IPS-18c (cell line): ENCODE measurements around the gene CS.
A peak's percentile ranks its signal among the peaks of the same experiment; 100 is the strongest.

Experiments
- H3K4me3 ChIP-seq: 2 replicates; pipeline ENCODE4 v1.7.0; 2013; ENCODE audit warnings: low read depth, mild to moderate bottlenecking, low read length, moderate library complexity; ENCODE audit not compliant: insufficient read depth
- H3K9me3 ChIP-seq: one replicate; pipeline ENCODE4 v1.6.1; 2013; ENCODE audit warnings: mild to moderate bottlenecking, low read length, moderate library complexity; ENCODE audit not compliant: control insufficient read depth, insufficient read depth

CS gene

DNA sequence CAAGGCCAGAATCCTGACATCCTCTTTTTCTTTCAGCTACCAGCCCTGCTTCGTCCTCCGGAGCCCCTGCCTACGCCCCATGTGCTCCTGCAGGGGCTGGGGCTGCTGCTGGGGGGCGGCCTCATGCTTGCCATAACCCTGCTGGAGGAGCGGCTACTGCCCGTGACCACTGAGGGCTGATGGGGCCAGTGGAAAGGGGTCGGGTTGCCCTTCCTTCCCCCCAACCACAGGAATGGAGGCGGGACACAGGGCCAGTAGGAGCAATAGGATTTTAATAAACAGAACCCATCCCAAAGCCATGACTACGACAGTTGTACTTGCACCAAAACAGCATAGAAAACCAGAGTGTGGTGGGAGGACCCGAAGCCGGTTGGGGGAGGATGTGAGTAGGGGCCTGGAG is 62.6 kb downstream of the CS start:
- H3K4me3 ChIP-seq: no peak overlapping the region
- no peaks in the 10 kb centered on the region for H3K9me3 ChIP-seq

DNA sequence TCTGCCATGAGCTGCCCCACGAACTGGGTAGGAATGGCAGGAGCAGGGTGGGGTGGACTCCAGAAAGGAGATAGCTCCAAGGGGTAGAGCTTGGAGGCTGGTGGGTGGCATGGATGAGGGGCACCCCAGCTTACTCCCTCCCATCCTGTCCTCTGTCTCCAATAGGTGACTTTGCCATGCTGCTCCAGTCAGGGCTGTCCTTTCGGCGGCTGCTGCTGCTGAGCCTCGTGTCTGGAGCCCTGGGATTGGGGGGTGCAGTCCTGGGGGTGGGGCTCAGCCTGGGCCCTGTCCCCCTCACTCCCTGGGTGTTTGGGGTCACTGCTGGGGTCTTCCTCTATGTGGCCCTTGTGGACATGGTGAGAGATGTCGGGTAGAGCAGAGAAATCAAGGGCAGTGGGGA is 63.1 kb downstream of the CS start:
- H3K9me3 ChIP-seq: no peaks in the 10 kb centered on the region

DNA sequence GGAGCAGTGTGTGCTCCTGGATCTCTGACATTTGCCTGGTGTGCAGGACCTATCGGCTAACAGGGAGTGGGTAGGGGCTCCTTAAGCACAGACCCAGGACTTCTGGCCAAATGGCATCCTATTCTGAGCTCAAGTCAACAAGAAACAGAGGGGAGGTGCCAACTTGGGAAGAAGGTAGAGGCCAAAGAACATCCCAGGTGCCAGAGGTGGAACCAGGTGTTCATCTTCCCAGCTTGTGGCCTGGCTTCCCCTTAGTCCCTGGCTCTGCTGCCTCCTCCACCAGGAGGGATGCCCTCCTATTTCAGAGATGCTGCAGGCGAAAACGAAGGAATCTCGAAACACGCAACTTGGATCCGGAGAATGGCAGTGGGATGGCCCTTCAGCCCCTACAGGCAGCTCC is 64.0 kb downstream of the CS start:
- Histone ChIP-seq H3K4me3 (no peak overlapping the region), H3K9me3 (no peaks in the 10 kb centered on the region)

More for the DNA sequence above, 63.1 kb downstream of the CS start:
- H3K4me3 ChIP-seq: no peak overlapping the region

DNA sequence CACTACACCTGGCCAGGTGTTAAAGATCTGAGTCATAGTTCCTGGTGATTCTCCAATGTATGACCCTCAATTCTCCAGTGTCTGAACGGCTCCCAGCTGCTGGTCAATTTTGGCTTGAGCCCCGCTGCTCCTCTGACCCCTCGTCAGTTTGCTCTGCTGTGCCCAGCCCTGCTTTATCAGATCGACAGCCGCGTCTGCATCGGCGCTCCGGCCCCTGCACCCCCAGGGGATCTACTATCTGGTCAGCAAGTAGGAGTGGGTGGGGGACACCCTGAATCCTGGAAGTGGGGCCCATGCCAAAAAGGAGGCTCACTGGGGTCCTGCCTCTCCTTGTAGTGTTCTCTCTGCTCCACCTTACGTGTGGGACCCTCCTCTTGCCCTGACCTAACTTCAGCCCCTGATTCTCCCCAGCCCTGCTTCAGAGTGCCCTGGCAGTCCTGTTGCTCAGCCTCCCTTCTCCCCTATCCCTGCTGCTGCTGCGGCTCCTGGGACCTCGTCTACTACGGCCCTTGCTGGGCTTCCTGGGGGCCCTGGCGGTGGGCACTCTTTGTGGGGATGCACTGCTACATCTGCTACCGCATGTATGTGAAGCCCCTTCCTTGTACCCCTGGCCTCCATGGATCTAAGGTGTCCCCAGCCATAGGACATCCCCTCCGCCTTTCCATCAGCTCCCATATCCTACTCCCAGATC is 65.2 kb downstream of the CS start:
- Histone ChIP-seq H3K4me3 (no peak overlapping the region), H3K9me3 (no peaks in the 10 kb centered on the region)

DNA sequence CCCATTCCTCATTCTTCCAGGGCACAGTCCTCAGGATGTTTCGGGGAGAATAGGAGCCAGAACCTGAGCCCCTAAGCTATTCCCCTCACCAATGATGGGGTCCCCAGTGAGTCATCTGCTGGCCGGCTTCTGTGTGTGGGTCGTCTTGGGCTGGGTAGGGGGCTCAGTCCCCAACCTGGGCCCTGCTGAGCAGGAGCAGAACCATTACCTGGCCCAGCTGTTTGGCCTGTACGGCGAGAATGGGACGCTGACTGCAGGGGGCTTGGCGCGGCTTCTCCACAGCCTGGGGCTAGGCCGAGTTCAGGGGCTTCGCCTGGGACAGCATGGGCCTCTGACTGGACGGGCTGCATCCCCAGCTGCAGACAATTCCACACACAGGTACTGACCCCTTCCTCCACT is 68.9 kb downstream of the CS start:
- H3K9me3 ChIP-seq: no peaks in the 10 kb centered on the region
- no peak overlapping the region for H3K4me3 ChIP-seq

DNA sequence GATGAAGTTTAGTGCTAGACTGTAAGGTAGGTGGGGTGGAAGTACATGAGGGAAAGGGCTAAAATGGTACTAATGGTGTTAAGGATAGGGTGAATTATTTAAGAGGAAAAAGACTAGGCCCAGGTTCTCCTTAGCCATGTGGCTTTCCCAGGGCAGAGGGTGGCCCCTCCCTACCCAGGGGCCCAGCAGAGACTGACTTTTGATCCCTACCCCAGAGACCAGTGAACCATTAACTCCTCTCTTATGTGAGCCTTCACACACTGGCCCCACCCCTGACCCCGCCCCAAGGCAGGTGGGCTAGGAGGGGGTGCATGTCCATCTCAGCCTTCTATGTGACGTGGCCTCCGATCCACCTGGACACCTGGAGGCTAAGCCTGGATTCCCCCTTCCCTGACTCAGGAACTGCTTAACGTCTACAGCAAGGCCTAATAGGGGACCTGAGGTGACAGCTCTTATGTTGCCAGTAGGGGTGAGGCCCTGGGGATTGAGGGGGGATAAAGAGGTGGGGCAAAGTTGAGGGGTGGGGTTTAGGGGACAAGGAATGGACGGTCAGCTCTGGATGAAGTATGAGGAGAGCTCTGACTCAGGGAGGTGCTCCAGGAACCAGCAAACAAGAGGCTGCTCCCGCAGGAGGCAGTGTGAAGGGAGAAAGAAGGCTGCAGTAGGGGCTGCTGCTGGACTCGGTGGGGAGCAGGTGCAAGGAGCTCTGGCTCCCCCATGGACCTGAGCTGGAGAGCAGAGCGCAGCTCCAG is 69.5 kb downstream of the CS start:
- Histone ChIP-seq H3K9me3 (no peaks in the 10 kb centered on the region), H3K4me3 (no peak overlapping the region)

DNA sequence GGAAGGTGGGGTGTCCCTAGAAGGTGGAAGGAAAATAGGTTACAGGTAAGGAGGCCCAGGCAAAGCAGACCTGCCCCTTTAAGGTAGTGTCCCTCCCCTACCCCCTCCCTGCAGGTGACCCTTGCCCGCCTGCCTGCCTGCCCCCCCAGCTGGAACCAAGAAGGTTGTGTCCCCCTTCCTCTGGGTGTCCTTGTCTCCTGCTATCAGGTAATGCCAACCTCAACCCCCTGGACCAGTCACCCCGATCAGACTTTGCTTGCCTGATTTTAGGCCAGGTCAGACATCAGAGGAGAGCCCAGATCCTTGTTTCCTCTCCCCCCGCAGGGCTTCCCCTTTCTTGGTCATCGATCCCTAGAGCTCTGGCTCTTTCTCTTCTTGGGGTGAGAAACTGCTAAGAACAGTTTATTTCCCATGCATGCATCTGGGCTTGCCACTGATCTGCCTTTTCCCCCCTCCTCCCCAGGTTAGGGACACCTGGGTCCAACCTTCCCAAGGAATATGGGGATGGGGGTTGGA is 70.2 kb downstream of the CS start, which contains the start of gene SLC39A5:
TSS of gene SLC39A5 (plus strand) at position 136 of the 516 bp plus-strand sequence. CDS start 1,224 bp downstream, outside the sequence.
- no peak within 1 kb of the TSS for H3K4me3 ChIP-seq

DNA sequence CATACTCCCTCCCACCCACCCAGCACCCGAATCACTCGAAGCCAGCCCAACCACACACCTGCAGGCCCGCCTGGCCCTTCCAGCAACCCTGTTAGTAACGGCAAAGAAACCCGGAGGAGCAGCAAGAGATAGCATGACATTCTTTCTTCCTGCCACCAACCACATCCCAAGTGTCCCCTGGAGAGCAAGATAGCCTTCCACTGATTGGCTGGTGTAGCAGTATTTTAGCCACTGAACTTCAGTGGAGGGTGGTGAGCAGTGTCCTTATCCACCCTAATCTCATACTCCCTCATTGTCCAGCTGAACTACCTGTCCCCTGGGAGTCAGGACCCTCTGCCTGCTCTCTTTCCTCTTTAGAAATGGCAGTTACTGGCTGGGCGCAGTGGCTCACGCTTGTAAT is 71.0 kb downstream of the CS start:
- Histone ChIP-seq H3K9me3 (no peaks in the 10 kb centered on the region), H3K4me3 (no peak overlapping the region)

More for the DNA sequence above, 70.2 kb downstream of the CS start, which contains the start of gene SLC39A5:
- no peaks in the 10 kb centered on the region for H3K9me3 ChIP-seq

DNA sequence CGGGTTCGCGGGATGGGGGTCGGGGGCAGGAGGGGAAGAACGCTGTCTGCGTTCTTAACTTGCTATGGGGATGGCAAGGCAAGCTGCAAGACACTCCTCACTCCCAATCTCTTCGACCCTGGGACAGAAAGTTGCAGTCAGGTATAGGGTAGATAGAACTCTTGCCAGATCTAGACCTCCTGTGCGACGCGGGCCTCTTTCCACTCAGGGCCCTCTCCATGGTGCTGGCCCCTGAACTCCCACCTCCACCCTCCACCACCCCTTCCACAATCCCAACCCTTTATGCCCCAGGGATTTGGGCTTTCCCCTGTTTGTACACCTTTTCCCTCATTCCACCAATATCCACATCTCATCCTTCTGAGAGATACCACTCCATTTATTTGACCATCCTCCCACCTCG is 75.2 kb downstream of the CS start:
- peak overlapping the region; percentile 74 for H3K4me3 ChIP-seq
- H3K9me3 ChIP-seq: peaks cover 3% of the 10 kb centered on the region

DNA sequence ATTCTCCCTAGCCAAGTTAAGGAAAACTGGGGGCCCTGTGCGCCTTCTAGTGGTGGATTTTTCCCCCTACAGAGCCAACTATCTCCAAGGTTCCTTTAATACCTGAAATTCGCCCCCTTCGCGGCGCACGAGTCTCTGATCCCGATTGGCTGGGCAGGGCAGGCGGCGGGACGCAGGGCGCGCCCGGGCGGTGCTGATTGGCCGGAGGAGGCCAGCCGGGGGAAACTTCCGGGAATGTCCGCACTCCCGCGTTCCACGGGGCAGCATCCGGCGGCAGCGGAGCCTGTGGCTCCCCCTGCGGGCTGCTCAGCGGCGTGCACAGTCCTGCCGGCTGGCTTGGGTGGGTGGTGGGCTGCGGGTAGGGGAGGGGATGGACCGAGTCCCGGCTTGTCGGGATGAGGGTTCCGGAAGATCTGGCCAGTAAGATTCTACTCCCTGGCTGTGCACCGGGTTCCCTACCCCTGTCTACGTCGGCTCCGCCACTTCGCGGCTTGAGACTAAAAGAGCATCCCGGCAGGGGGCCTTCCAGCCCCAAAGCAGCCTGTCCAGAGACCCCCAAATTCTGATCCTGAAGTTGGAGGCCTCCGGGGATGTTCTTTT is 75.9 kb downstream of the CS start, which contains the start of gene NABP2:
TSS of gene NABP2 (plus strand) at position 241 of the 600 bp plus-strand sequence. CDS start 515 bp downstream, outside the sequence.
- peak within 1 kb of the TSS; percentile 74 for H3K4me3 ChIP-seq
- peaks cover 3% of the 10 kb centered on the region for H3K9me3 ChIP-seq

DNA sequence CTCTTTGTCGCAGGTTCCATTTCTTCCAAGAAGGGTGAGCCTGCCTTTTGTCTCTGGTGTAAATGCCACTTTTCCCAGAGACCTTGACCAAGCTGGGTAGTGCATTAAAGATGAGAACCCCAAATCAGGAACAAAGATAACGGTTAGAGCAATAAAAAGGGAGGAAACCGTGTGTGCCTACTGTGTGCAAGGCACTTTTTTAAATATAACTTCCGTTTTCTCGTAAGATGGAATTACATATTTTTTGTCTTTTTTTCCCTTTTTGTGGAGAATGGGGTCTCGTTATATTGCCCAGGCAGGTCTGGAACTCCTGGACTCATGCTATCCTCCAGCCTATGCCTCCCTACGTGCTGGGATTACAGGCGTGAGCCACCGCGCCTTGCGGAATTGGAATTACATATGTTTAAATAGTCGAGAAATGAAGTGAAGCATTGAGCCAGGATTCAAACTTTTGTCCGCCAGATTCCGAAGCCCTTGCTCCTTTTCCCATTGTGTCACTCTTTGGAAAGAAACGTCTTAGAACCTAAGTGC is 76.5 kb downstream of the CS start:
- peaks cover 3% of the 10 kb centered on the region for H3K9me3 ChIP-seq
- H3K4me3 ChIP-seq: peak overlapping the region; percentile 34; the same call in 1 of the 2 replicates

DNA sequence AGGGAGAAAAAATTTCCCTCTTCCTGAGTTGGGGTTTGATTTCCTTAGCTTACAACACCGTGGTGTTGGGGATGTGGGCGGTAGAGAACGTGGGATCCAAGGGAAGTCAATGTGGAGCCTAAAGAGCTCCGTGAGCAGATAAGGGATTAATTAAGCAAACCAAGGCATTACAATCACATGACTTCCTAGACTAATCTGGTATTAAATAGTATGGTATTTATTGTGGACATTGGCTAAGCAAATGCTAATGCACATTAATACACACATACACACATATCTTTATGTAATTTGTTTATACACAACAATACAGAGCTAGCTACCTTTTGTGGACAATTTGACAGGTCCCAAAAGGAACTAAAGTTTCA is 77.6 kb downstream of the CS start:
- H3K4me3 ChIP-seq: peak overlapping the region; percentile 82

DNA sequence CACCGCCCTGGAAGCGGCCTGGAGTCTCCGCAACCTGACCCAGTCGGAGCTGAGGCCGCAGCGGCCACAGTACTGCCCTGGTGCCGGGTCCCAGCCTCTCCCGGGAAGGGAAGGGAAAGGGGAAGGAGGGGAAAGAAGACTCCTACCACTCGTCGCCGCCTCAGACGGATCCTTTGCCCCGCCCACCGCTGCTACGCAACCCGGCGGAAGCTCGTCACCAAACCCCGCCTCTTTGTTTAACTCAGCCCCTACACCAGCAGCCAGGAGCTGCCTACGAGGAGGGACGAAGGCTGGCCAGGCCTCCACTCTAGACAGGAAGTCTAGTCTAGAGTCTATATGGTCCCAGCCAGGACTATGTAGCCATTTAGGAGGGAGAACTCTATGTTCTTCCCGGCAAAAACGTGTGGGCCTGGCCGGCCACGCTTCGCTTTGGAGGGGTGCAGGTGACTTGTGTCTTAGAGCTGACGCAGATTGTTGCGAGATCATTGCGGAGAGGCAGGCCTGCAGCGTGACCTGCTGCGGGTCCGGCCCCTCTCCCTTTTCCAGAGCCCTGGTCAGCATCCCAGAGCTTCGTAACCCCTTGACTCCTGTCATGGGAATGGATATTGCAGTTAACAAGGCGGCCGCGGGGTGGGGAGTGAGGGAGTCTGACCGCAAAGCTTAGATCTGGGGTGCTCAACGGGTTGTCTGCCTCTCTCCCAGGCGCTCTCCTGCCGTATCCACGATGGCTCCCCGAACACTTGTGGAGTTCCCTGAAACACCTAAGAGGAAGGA is 78.2 kb downstream of the CS start, which contains the start of gene RNF41:
TSS of gene RNF41 (minus strand) at position 166 of the 774 bp plus-strand sequence. CDS start 7,875 bp downstream, outside the sequence.
- Histone ChIP-seq H3K4me3 (peak within 1 kb of the TSS; percentile 82), H3K9me3 (peaks cover 5% of the 10 kb centered on the region)

More for the DNA sequence above, 77.6 kb downstream of the CS start:
- H3K9me3 ChIP-seq: peaks cover 5% of the 10 kb centered on the region
